ENCODE measurements around the gene PHYKPL.

GRCh38 chr5:178257650-178258049, 25.0 kb upstream of the PHYKPL start:
- TF ChIP-seq CTCF (IDR thresholded peaks at IDR 0.05) (no peak), POLR2AphosphoS5 (IDR thresholded peaks at IDR 0.05; ENCODE audit: low read depth, low read length) (no peak), REST (IDR thresholded peaks at IDR 0.05; ENCODE audit: insufficient read depth in 1 of 2, low read depth in 2 of 2, low read length in 1 of 2) (no peak)
